Activated T-helper 2 cell treated with anti-CD3 and anti-CD28 coated beads, Interferon-gamma antibody, Interleukin-2, Interleukin-4, amounts not matched to agents 10 μg/mL and 5 μg/mL and 100 μg/mL, durations not matched to agents 14 hours and 24 hours and 36 hours (primary cell): ENCODE measurements around the gene PRAME. TPM values are rescaled to one million over a fixed set of nuclear protein-coding genes. Genes with fewer than 3 reads are reported as not detected.

Experiments used
- DNase-seq: peaks from one replicate; pipeline ENCODE4 v3.0.0; 2021; ENCODE audit warnings: low spot score
- H3K27ac Mint-ChIP-seq: one replicate; pipeline ENCODE4 v1.8.0; 2021; ENCODE audit warnings: mixed read lengths
- H3K27me3 Mint-ChIP-seq: one replicate; pipeline ENCODE4 v1.8.0; 2021; ENCODE audit warnings: low read depth, mixed read lengths
- H3K36me3 Mint-ChIP-seq: one replicate; pipeline ENCODE4 v1.8.0; 2021; ENCODE audit warnings: low read depth, mixed read lengths
- H3K4me1 Mint-ChIP-seq: one replicate; pipeline ENCODE4 v1.8.0; 2021; ENCODE audit warnings: low read depth, mixed read lengths
- H3K4me3 Mint-ChIP-seq: one replicate; pipeline ENCODE4 v1.8.0; 2021; ENCODE audit warnings: low read depth, mild to moderate bottlenecking, moderate library complexity, mixed read lengths
- H3K9me3 Mint-ChIP-seq: one replicate; pipeline ENCODE4 v1.8.0; 2021; ENCODE audit warnings: mixed read lengths
- intact Hi-C: fragments of 100-400 bp; cut with micrococcal nuclease; formaldehyde crosslinking; loops from one replicate; pipeline ENCODE4 v1.15.1; 2023
- total RNA-seq: library from RNA; stranded (reverse); gene quantifications from 2 replicates; pipeline ENCODE4 v1.2.3, GENCODE V29; 2022

Gene PRAME
- total RNA-seq, 1 donor from 2014 or later: not detected

DNA sequence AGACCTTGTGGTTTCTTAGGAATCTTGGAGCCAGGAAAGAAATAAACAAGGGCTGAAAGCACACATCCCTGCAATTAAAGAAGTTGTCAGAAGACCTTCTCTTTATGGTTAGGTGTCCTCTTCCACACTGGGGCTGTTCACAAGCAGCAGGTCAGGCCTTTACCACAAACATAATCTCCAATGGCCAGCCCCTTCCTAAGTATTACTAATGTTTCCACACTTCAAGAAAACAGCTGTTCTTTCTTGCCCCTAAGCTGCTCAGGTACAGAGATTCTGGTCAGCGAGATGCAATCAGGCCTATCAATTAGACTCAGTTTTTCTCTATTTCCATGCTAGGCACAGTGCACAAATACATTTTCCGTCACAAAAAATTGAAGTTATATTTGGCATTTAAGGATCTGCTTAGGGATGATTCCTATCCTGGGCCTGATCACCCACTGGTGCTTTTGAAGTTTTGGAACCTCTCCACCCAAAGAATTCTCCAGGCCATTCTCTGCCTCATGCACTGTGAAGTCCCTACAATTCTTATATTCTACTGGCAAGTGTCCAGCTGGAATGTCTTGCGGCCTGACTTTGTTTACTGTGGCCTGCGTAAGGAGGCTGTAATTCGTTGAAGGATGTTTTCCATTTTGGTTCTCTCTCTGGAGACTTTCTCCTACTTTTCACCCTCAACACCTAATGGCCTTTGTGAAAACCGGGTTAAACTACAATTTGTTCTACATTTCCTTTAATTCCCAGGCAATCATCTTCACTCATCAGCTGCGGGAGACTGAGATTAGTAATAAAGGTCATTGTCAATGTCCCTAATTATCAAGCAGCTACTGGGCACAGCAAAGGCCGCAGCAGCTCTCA is 5.1 kb downstream of the PRAME start:
- no peaks in the 10 kb centered on the region for H3K36me3 Mint-ChIP-seq
- no peak overlapping the region for H3K4me3 Mint-ChIP-seq
- no peak overlapping the region for H3K27ac Mint-ChIP-seq
- peaks cover 8% of the 10 kb centered on the region for H3K27me3 Mint-ChIP-seq
- H3K9me3 Mint-ChIP-seq: no peaks in the 10 kb centered on the region
- peaks cover 3% of the 10 kb centered on the region for H3K4me1 Mint-ChIP-seq
- no peak for DNase-seq
- intact Hi-C loops: no loop called here

- H3K4me3 Mint-ChIP-seq: no peak overlapping the region
- no peaks in the 10 kb centered on the region for H3K36me3 Mint-ChIP-seq
- H3K4me1 Mint-ChIP-seq: peaks cover 2% of the 10 kb centered on the region
- H3K27me3 Mint-ChIP-seq: peaks cover 8% of the 10 kb centered on the region
- no peaks in the 10 kb centered on the region for H3K9me3 Mint-ChIP-seq
- DNase-seq: no peak
- intact Hi-C loops: no loop called here
- H3K27ac Mint-ChIP-seq: no peak overlapping the region
Observed at GRCh38 chr22:22553141-22553540, 5.9 kb downstream of the PRAME start.

DNA sequence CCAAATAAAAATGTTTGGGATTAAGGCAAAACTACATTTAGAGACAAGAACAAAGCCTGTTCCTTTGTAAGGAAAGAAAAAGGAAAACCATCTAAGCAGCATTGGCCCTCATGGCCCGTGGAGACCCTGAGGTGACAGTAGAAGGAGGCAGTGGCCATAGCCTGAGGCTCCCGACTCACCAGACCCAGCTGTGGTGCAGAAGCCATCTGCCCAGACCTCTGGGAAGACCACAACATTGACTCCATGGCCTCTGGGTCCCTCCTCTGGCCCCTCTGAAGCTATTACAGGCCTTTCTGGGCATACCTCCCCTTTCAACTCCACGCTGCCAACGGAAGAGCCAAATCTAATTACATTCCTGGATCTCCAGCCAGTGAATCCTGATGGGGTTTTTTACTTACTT is 6.4 kb downstream of the PRAME start:
- DNase-seq: no peak
- Mint-ChIP-seq H3K36me3 (no peaks in the 10 kb centered on the region), H3K4me1 (peaks cover 2% of the 10 kb centered on the region), H3K27ac (no peak overlapping the region), H3K4me3 (no peak overlapping the region), H3K9me3 (no peaks in the 10 kb centered on the region), H3K27me3 (peaks cover 13% of the 10 kb centered on the region)
- intact Hi-C loops: no loop called here

- no peaks in the 10 kb centered on the region for H3K36me3 Mint-ChIP-seq
- no peak overlapping the region for H3K4me3 Mint-ChIP-seq
- DNase-seq: no peak
- H3K4me1 Mint-ChIP-seq: peaks cover 2% of the 10 kb centered on the region
- H3K27me3 Mint-ChIP-seq: peaks cover 13% of the 10 kb centered on the region
- H3K27ac Mint-ChIP-seq: no peak overlapping the region
- no peaks in the 10 kb centered on the region for H3K9me3 Mint-ChIP-seq
- intact Hi-C loops: no loop called here
Observed at GRCh38 chr22:22550789-22551434, 8.2 kb downstream of the PRAME start.

GRCh38 chr22:22548910-22549309 is 10.2 kb downstream of the PRAME start:
- Mint-ChIP-seq H3K4me1 (peaks cover 2% of the 10 kb centered on the region), H3K27ac (no peak overlapping the region), H3K27me3 (peaks cover 13% of the 10 kb centered on the region), H3K36me3 (no peaks in the 10 kb centered on the region), H3K4me3 (no peak overlapping the region), H3K9me3 (no peaks in the 10 kb centered on the region)
- no peak for DNase-seq
- intact Hi-C loops: no loop called here

- no peaks in the 10 kb centered on the region for H3K9me3 Mint-ChIP-seq
- no peak overlapping the region for H3K27ac Mint-ChIP-seq
- H3K36me3 Mint-ChIP-seq: no peaks in the 10 kb centered on the region
- intact Hi-C loops: no loop called here
- H3K27me3 Mint-ChIP-seq: peaks cover 12% of the 10 kb centered on the region
- peaks cover 2% of the 10 kb centered on the region for H3K4me1 Mint-ChIP-seq
- no peak overlapping the region for H3K4me3 Mint-ChIP-seq
- DNase-seq: no peak
Observed at GRCh38 chr22:22548317-22548716, 10.7 kb downstream of the PRAME start.

- H3K27me3 Mint-ChIP-seq: peaks cover 6% of the 10 kb centered on the region
- no peaks in the 10 kb centered on the region for H3K36me3 Mint-ChIP-seq
- no peak for DNase-seq
- H3K27ac Mint-ChIP-seq: no peak overlapping the region
- no peaks in the 10 kb centered on the region for H3K9me3 Mint-ChIP-seq
- no peak overlapping the region for H3K4me3 Mint-ChIP-seq
- H3K4me1 Mint-ChIP-seq: peaks cover 1% of the 10 kb centered on the region
- intact Hi-C loops: no loop called here
Observed at GRCh38 chr22:22547692-22548300, 11.3 kb downstream of the PRAME start.

GRCh38 chr22:22547226-22547625 is 11.8 kb downstream of the PRAME start:
- DNase-seq: no peak
- H3K36me3 Mint-ChIP-seq: no peaks in the 10 kb centered on the region
- no peak overlapping the region for H3K4me3 Mint-ChIP-seq
- H3K4me1 Mint-ChIP-seq: no peaks in the 10 kb centered on the region
- H3K9me3 Mint-ChIP-seq: no peaks in the 10 kb centered on the region
- peaks cover 4% of the 10 kb centered on the region for H3K27me3 Mint-ChIP-seq
- no peak overlapping the region for H3K27ac Mint-ChIP-seq
- intact Hi-C loops: no loop called here

DNA sequence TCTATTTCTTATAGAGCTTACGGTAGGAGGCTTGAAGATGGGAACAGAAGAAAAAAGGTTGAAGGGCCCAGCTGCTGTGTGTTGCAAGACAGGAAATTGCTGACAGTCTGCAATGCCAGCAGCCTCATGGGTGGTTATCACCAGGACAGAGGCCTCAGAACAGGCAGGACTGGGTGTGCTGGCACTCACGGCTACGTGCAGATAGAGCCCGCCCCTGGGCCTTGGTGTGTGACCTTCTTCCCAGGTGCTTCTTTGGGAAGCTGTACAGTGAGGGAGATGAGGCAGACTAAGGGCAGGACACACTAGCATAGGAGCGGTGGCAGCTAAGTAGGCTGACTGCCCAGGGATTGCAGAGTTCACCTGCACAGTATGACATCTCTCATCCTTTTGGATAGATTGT is 12.6 kb downstream of the PRAME start:
- intact Hi-C loops: no loop called here
- DNase-seq: no peak
- H3K27me3 Mint-ChIP-seq: peaks cover 4% of the 10 kb centered on the region
- no peaks in the 10 kb centered on the region for H3K36me3 Mint-ChIP-seq
- no peaks in the 10 kb centered on the region for H3K9me3 Mint-ChIP-seq
- H3K27ac Mint-ChIP-seq: no peak overlapping the region
- H3K4me1 Mint-ChIP-seq: no peaks in the 10 kb centered on the region
- no peak overlapping the region for H3K4me3 Mint-ChIP-seq

DNA sequence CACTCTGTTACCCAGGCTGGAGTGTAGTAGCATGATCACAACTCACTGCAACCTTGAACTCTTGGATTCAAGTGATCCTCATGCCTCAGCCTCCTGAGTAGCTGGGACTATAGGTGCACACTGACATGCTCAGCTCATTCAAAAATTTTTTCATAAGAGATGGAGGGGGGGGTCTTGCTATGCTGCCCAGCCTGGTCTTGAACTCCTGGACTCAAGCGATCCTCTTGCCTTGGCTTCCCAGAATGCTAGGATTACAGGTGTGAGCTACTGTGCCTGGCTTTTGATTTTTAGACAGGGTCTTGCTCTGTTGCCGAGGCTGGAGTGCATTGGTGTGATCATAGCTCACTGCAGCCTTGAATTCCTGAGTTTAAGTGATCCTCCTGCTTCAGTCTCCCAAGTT is 14.0 kb downstream of the PRAME start:
- no peak for DNase-seq
- Mint-ChIP-seq H3K27me3 (peaks cover 4% of the 10 kb centered on the region), H3K27ac (no peak overlapping the region), H3K4me1 (no peaks in the 10 kb centered on the region), H3K4me3 (no peak overlapping the region), H3K9me3 (no peaks in the 10 kb centered on the region), H3K36me3 (no peaks in the 10 kb centered on the region)
- intact Hi-C loops: no loop called here

DNA sequence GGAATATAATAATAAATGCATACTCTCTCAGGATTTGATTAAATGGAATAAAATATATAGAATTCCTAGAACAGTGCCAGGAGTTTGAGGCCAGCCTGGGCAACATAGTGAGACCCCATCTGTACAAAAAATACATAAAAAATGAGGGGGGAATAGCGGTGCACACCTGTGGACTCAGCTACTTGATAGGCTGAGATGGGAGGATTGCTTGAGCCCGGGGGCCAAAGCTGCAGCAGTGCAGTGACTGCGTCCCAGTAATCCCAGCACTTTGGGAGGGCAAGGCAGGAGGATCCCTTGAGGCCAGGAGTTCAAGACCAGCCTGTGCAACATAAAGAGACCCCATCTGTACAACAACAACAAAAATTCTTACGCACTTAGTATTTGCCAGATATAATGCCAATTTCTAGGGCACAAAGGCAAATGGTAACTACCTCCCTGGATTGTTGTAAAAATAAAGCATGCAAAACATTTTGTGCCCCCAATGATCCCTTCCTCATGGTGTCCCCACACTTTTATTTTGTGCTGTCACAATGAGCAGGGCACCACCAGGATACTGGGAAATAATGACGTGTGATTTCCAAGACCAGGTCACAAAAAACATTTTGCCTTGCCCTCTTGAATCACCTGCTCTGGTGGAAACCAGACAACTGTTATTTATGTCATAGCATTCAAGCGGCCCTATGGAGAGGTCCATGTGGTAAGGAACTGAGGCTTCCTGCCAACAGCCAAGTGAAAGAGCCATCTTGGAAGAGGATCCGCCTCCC is 20.7 kb downstream of the PRAME start:
- H3K4me3 Mint-ChIP-seq: no peak overlapping the region
- intact Hi-C loops: no loop called here
- H3K4me1 Mint-ChIP-seq: no peaks in the 10 kb centered on the region
- H3K27ac Mint-ChIP-seq: no peak overlapping the region
- no peaks in the 10 kb centered on the region for H3K36me3 Mint-ChIP-seq
- H3K27me3 Mint-ChIP-seq: no peaks in the 10 kb centered on the region
- H3K9me3 Mint-ChIP-seq: no peaks in the 10 kb centered on the region
- DNase-seq: no peak

DNA sequence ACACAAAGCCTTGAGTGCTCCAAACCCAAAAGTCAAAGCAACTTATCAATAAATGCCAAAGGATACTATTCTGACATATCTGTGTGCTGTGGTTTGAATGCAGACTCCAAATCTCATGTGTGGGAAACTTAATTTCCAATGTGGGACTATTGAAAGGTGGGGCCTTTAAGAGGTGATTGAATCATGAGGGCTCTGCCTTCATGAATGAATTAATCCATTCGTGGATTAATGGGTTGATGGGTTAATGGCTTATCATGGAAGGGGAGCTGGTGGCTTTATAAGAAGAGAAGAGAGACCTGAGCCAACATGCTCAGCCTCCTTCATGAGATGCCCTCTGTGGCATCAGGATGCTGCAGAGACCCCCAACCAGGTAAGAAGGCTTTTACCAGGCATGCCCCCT is 22.1 kb downstream of the PRAME start:
- no peak for DNase-seq
- no peaks in the 10 kb centered on the region for H3K9me3 Mint-ChIP-seq
- no peak overlapping the region for H3K4me3 Mint-ChIP-seq
- intact Hi-C loops: no loop called here
- H3K27me3 Mint-ChIP-seq: no peaks in the 10 kb centered on the region
- H3K4me1 Mint-ChIP-seq: no peaks in the 10 kb centered on the region
- H3K27ac Mint-ChIP-seq: no peak overlapping the region
- no peaks in the 10 kb centered on the region for H3K36me3 Mint-ChIP-seq
